RWPE1 (cell line): ENCODE data around the gene NPAS1.

Experiments
- CTCF ChIA-PET: fragments of 350-600 bp; sonication (Branson Sonifier 250); formaldehyde crosslinking; extraction: SDS; loops from one replicate; lab custom pipeline; 2021; lab: Yijun Ruan, JAX
- POLR2A ChIA-PET: fragments of 400-600 bp; formaldehyde crosslinking; extraction: SDS; loops from one replicate; lab custom pipeline; 2020; ENCODE audit warnings: antibody characterized with exemption; ENCODE audit not compliant: low non-redundant PET; lab: Yijun Ruan, JAX
- DNase-seq: peaks from one replicate; pipeline ENCODE4 v3.0.0; 2012; ENCODE audit warnings: low spot score
- H3K27ac ChIP-seq: fragments of 450-650 bp; 2 replicates; pipeline ENCODE4 v1.5.1; 2017
- TF ChIP-seq, protein P1 (sequence below): fragments of 450-650 bp; conservative IDR thresholded peaks from 2 replicates; pipeline ENCODE4 v1.5.1; 2017; ENCODE audit warnings: low read depth, mild to moderate bottlenecking

Gene NPAS1

DNA sequence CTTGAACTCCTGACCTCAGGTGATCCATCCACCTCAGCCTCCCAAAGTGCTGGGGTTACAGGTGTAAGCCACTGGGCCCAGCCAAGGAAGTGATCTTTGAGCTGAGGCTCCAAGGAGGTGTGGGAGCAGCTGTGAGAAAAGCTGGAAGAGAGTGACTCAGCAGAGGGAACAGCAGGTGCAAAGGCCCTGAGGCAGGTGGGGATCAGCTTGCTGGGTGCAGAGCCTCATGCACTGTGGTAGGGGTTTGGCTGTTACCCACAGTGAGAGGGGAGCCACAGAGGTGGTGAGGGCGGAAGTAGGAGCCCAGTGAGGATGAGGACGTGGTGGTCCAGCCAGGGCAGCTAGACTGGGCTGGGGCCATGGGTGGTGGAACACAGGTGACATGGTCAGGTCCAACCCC is 6.5 kb downstream of the NPAS1 start:
- POLR2A ChIA-PET = no interaction called here
- TF ChIP-seq, protein P1, sequence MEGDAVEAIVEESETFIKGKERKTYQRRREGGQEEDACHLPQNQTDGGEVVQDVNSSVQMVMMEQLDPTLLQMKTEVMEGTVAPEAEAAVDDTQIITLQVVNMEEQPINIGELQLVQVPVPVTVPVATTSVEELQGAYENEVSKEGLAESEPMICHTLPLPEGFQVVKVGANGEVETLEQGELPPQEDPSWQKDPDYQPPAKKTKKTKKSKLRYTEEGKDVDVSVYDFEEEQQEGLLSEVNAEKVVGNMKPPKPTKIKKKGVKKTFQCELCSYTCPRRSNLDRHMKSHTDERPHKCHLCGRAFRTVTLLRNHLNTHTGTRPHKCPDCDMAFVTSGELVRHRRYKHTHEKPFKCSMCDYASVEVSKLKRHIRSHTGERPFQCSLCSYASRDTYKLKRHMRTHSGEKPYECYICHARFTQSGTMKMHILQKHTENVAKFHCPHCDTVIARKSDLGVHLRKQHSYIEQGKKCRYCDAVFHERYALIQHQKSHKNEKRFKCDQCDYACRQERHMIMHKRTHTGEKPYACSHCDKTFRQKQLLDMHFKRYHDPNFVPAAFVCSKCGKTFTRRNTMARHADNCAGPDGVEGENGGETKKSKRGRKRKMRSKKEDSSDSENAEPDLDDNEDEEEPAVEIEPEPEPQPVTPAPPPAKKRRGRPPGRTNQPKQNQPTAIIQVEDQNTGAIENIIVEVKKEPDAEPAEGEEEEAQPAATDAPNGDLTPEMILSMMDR = no peak

DNA sequence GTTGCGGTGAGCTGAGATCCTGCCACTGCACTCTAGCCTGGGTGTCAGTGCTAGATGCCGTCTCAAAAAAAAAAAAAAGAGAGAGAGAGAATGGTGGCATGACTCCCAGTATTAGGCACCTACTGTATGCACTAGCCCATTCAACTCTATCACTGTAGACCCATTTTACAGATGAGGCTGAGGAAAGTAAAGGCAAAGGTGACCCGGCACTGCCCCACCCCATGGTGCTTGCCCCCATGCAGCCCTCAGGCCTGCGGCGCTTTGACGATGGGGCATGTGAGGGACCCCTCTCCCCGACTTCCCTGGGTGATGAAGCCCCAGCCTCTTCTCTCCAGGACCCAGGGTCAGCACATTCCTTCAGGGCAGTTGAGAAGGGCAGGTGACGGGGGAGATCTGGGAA is 7.3 kb downstream of the NPAS1 start:
- TF ChIP-seq, protein P1 = no peak
- no peak overlapping the region for H3K27ac ChIP-seq
- CTCF ChIA-PET = interaction anchor here (0.8 kb wide), 1 partner anchor 13 kb away, joined by 3 read pairs; no protein-coding TSS in a partner anchor
- POLR2A ChIA-PET = no interaction called here
- DNase-seq = no peak

More for the DNA sequence above, 6.5 kb downstream of the NPAS1 start:
- CTCF ChIA-PET = interaction anchor here (0.8 kb wide), 1 partner anchor 12 kb away, joined by 3 read pairs; no protein-coding TSS in a partner anchor
- DNase-seq = no peak
- H3K27ac ChIP-seq = no peak overlapping the region

DNA sequence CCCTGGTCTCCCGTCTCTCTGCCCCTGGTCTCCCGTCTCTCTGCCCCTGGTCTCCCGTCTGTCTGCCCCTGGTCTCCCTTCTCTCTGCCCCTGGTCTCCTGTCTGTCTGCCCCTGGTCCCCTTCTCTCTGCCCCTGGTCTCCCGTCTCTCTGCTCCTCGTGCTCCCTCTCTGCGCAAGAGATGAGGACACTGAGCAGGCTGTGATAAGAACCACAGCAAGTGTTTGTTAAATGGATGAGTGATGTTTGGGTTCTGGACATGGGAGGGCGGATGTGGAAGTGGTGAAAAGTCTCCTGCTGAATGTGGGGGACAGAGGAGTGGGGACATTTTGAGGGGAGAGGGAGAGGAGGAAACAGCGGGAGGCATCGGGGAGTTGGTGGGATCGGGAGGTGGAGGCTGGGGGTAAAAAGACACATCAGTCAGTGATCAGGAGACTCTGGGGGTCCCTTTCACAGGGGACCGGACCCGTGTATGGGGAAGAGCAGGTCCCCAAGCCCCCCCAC is 8.0 kb downstream of the NPAS1 start:
- TF ChIP-seq, protein P1 = no peak
- no peak for DNase-seq
- ChIA-PET CTCF (interaction anchor here (0.7 kb wide), 1 partner anchor 9 kb away, joined by 4 read pairs; no protein-coding TSS in a partner anchor), POLR2A (no interaction called here)
- H3K27ac ChIP-seq = no peak overlapping the region

DNA sequence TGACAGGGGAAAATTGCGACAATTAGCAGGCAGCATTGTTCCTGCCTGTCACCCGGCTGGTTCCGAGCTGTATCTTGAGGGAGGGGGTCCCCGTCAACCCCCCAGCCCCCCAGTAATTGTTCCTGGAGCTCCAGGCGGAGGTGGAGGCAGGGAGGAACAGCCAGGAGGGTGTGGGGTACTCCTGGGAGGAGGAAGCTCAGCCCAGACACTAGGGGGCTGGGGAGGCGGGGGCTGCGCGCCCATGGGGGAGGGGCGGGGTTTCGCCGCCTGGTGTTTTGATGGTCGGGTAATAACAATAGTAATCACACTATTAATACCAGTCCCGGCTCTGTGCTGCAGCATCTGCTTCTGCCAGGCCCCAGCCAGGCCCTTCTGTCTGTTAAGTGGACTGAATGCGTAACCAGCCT is 8.6 kb downstream of the NPAS1 start:
- no peak for DNase-seq
- ChIA-PET POLR2A (no interaction called here), CTCF (interaction anchor here (0.7 to 3.1 kb wide), 2 partner anchors 8 to 15 kb away, joined by 4 to 11 read pairs; no protein-coding TSS in a partner anchor)
- H3K27ac ChIP-seq = no peak overlapping the region
- TF ChIP-seq, protein P1 = no peak

GRCh38 chr19:47032171-47032811 is 12.7 kb downstream of the NPAS1 start:
- POLR2A ChIA-PET = no interaction called here
- CTCF ChIA-PET = no interaction called here
- DNase-seq = peak; percentile 71
- H3K27ac ChIP-seq = no peak overlapping the region
- TF ChIP-seq, protein P1 = peak; percentile 92

DNA sequence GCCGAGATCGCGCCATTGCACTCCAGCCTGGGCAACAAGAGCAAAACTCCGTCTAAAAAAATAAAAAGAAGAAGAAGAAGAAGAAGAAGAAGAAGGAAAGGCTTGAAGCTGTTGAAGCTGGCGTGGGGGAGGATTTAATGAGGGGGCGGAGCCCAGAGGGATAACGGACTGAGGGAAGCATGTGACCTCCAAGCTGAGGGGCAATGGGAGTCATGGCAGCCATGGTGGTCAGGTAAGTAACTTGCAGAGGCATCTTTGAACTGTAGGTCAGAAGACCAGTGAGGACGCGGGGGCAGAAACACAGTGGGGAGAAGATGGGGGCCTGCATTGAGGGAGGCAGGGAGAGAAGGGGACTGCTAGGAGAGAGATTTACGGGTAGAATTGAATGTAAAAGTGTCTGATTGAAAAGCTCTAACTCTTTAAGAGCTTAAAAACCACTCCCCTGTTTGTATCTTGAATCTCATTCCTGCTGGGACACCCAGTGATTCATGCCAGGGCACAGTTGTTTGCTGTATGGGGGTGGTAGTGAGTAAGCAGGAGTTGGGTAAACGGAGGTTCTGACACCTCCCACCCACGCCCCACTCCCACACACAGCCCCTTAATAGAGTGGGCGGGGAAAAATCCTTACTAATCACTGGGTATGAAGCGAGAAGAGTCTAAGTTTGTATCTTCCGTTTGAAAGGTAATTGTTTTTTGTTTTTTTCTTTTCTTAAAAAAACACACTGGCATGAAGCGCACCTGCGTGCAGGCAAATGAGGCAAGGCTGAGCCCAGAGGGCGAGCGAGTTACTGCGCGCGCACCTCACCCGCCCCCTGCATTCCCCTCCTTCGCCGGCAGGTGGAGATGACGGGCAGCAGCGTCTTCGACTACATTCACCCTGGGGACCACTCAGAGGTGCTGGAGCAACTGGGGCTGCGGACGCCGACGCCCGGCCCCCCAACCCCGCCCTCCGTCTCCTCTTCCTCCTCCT is 15.8 kb downstream of the NPAS1 start:
- peak; percentile 97 for DNase-seq
- TF ChIP-seq, protein P1 = peak; percentile 96
- ChIA-PET CTCF (interaction anchor here (0.6 to 1.3 kb wide), 5 partner anchors 22 to 689 kb away, joined by 3 to 4 read pairs (median 3); partner anchors contain the start of gene PPP5C), POLR2A (no interaction called here)
- H3K27ac ChIP-seq = peak overlapping the region; percentile 89
